ENCODE data around the gene RNFT2.

DNA sequence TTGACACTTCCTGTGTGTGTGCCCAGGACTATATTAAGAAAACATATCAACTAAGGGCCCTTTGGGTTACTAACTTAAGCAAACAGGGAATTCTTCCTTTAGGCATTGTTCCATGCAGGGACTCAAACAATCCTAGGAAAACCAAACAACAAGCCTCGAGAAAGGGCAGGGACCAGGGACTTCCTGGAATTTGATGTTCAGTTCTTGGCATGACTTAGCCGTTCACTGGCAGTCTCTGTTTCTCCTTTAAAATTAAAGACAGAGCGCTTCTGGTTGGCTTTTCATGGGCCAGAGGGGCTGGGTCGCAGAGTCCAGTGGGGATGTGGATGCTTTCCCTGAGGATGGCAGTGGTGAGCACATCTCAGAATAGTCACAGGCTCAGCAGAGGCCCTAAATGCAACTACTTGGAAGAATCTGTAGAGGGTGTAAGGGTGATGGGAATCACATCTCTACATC is 35.2 kb downstream of the RNFT2 start:
- TF ChIP-seq POLR2A (IDR thresholded peaks at IDR 0.05): no peak
- TF ChIP-seq, protein P1, sequence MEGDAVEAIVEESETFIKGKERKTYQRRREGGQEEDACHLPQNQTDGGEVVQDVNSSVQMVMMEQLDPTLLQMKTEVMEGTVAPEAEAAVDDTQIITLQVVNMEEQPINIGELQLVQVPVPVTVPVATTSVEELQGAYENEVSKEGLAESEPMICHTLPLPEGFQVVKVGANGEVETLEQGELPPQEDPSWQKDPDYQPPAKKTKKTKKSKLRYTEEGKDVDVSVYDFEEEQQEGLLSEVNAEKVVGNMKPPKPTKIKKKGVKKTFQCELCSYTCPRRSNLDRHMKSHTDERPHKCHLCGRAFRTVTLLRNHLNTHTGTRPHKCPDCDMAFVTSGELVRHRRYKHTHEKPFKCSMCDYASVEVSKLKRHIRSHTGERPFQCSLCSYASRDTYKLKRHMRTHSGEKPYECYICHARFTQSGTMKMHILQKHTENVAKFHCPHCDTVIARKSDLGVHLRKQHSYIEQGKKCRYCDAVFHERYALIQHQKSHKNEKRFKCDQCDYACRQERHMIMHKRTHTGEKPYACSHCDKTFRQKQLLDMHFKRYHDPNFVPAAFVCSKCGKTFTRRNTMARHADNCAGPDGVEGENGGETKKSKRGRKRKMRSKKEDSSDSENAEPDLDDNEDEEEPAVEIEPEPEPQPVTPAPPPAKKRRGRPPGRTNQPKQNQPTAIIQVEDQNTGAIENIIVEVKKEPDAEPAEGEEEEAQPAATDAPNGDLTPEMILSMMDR (IDR thresholded peaks at IDR 0.05): no peak

Data from breast epithelium (tissue), 3 donors.